SJCRH30 (cell line): Measurements from ENCODE around the gene PAX7. TPM values are rescaled to one million over a fixed set of nuclear protein-coding genes. Genes with fewer than 3 reads are reported as not detected.
"Not testable (repeated sequence)": the region's sequence is repeated elsewhere in the genome, so short reads cannot be mapped to it uniquely, and the experiment has no call there.

Experiments
- DNase-seq, 2 experiments: peaks; one replicate each; pipeline ENCODE4 v3.0.0-alpha.2; 2015 to 2020
- H3K27ac ChIP-seq: fragments of 250-450 bp; sonication (Bioruptor Pico); 2 replicates; pipeline ENCODE4 v1.5.1; 2020; ENCODE audit warnings: mild to moderate bottlenecking, moderate library complexity
- H3K27me3 ChIP-seq: fragments of 250-450 bp; sonication (Bioruptor Pico); 2 replicates; pipeline ENCODE4 v1.5.1; 2020; ENCODE audit warnings: mild to moderate bottlenecking, moderate library complexity
- H3K36me3 ChIP-seq: fragments of 250-450 bp; sonication (Bioruptor Pico); 2 replicates; pipeline ENCODE4 v1.5.1; 2020; ENCODE audit warnings: mild to moderate bottlenecking, moderate library complexity
- H3K4me1 ChIP-seq: fragments of 250-450 bp; sonication (Bioruptor Pico); 2 replicates; pipeline ENCODE4 v1.5.1; 2020; ENCODE audit warnings: mild to moderate bottlenecking, moderate library complexity
- H3K4me3 ChIP-seq: fragments of 250-450 bp; sonication (Bioruptor Pico); 2 replicates; pipeline ENCODE4 v1.5.1; 2020; ENCODE audit warnings: mild to moderate bottlenecking, moderate library complexity
- H3K9me3 ChIP-seq: fragments of 250-450 bp; sonication (Bioruptor Pico); replicated peaks from 2 replicates; pipeline ENCODE4 v1.5.1; 2020; ENCODE audit warnings: mild to moderate bottlenecking, moderate library complexity
- total RNA-seq: library from RNA; depleted of rRNA; stranded (reverse); fragments of >200 nt; shearing (Covaris generic); gene quantifications from 2 replicates; pipeline ENCODE4 v1.2.3, GENCODE V29; 2014

PAX7 gene
- total RNA-seq, 1 experiment from 2014 or later: 0.16 TPM

DNA sequence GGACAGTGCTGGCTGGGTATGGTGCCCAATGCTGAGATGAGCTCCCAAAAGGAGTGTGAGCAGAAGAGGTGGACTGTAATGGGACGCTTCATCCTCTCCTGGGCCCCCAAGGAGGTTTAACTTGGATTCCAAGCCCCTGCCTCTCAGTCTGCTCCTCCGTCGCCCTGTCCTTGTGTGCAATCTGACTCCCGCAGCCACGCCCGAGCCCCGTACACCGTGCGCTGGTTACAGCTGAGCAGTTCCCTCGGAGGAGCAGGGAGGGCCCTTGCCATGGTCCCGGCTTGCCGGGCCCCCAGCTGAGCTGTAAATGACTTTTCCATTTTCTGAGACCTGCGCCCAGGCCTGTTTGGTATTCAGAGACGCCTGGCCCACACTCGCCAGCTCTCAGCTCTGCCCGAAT lies 53.7 kb downstream of the PAX7 start:
- Histone ChIP-seq H3K27me3 (peaks cover 2% of the 10 kb centered on the region; the same call in 1 of the 2 replicates), H3K4me1 (no peaks in the 10 kb centered on the region), H3K4me3 (no peak overlapping the region), H3K9me3 (no peaks in the 10 kb centered on the region), H3K27ac (no peak overlapping the region), H3K36me3 (no peaks in the 10 kb centered on the region)
- peak; percentile 19 to 47 for DNase-seq

- DNase-seq: no peak
- peaks cover 2% of the 10 kb centered on the region; the same call in 1 of the 2 replicates for H3K27me3 ChIP-seq
- H3K4me3 ChIP-seq: no peak overlapping the region
- no peaks in the 10 kb centered on the region for H3K4me1 ChIP-seq
- no peak overlapping the region for H3K27ac ChIP-seq
- H3K9me3 ChIP-seq: no peaks in the 10 kb centered on the region
- no peaks in the 10 kb centered on the region for H3K36me3 ChIP-seq
These were observed 55.9 kb downstream of the PAX7 start for GRCh38 chr1:18686540-18686939.

GRCh38 chr1:18687273-18687672 lies 56.6 kb downstream of the PAX7 start:
- no peak for DNase-seq
- Histone ChIP-seq H3K9me3 (no peaks in the 10 kb centered on the region), H3K27ac (no peak overlapping the region), H3K36me3 (no peaks in the 10 kb centered on the region), H3K27me3 (peaks cover 2% of the 10 kb centered on the region; the same call in 1 of the 2 replicates), H3K4me3 (no peak overlapping the region), H3K4me1 (no peaks in the 10 kb centered on the region)

- H3K4me3 ChIP-seq: no peak overlapping the region
- DNase-seq: no peak
These were observed 61.0 kb downstream of the PAX7 start for GRCh38 chr1:18691648-18692047.

DNA sequence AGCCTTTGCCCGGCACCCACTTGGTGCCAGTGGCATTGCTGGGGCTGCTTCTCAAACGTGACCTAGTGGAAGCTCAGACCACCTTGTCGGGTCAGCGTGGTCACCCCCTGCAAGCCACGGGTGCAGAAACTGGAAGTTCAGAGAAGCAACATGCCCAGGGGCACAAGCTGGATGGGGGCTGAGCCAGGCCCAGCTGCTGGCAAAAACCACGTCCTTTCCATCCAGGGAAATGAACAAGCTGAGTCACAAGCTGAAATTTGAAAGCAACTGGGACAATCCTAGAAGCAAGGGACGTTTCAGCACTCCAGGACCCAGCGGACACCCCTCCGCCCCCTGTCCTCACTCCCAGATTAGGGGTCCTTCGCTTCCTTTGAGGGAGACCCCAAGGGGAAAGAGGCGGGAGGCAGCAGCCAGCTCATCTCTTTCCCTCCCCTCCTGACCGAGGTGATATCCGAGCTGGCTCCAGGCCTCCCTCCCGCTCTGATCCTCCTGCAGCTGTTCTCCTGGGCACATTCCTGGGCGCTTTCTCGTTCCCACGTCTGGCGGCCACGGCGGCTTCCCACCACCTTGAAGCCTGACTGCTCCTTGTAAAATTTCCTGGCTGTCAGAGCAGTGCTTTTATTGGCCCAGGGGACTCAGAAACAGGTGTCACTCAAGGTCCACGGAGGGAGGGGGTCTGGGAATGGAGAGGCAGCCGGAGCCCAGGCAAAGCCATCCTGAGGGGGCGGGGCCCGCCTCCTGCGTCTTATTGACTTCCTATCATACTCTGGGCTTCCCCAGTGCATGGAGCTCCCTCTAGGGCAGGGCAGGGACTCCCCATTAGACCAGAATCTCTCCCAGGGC lies 62.8 kb downstream of the PAX7 start:
- no peaks in the 10 kb centered on the region for H3K27me3 ChIP-seq
- peaks cover 13% of the 10 kb centered on the region for H3K4me1 ChIP-seq
- H3K4me3 ChIP-seq: peak overlapping the region; percentile 13; the same call in 1 of the 2 replicates
- no peaks in the 10 kb centered on the region for H3K9me3 ChIP-seq
- DNase-seq: peak; percentile 94 to 96
- no peaks in the 10 kb centered on the region for H3K36me3 ChIP-seq
- H3K27ac ChIP-seq: peak overlapping the region; percentile 85

More at GRCh38 chr1:18691648-18692047, 61.0 kb downstream of the PAX7 start:
- H3K4me1 ChIP-seq: peaks cover 13% of the 10 kb centered on the region
- no peaks in the 10 kb centered on the region; the same call in 1 of the 2 replicates for H3K27me3 ChIP-seq
- H3K9me3 ChIP-seq: no peaks in the 10 kb centered on the region
- no peaks in the 10 kb centered on the region for H3K36me3 ChIP-seq
- H3K27ac ChIP-seq: no peak overlapping the region

GRCh38 chr1:18694289-18694688 lies 63.6 kb downstream of the PAX7 start:
- not testable (repeated sequence) for H3K27me3 ChIP-seq, H3K36me3 ChIP-seq, H3K4me3 ChIP-seq, H3K9me3 ChIP-seq, DNase-seq
- Histone ChIP-seq H3K4me1 (peaks cover 13% of the 10 kb centered on the region), H3K27ac (peak overlapping the region; percentile 85; the same call in 1 of the 2 replicates)

DNA sequence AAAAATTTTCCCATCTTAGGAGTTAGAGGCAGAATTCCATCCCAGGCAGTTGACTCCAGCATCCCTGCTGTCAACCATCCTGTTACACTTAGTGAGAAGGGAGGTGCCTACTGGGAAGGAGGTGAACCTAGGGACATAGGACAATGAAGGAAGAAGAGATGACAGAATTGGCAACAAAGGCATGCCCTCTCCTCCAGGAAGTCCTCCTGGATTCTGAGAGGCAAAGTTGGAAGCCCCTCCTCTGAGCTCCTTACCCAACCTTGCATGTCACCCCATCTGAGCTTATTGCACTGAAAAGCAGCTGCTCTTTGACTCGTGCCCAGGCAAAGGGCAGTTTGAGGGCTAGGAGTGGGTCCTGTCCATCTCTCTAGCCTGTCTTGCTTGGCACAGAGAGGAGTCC lies 66.9 kb downstream of the PAX7 start:
- H3K27me3 ChIP-seq: no peaks in the 10 kb centered on the region
- no peaks in the 10 kb centered on the region for H3K9me3 ChIP-seq
- no peak overlapping the region for H3K4me3 ChIP-seq
- no peak for DNase-seq
- H3K4me1 ChIP-seq: peaks cover 13% of the 10 kb centered on the region
- H3K36me3 ChIP-seq: no peaks in the 10 kb centered on the region
- H3K27ac ChIP-seq: no peak overlapping the region

DNA sequence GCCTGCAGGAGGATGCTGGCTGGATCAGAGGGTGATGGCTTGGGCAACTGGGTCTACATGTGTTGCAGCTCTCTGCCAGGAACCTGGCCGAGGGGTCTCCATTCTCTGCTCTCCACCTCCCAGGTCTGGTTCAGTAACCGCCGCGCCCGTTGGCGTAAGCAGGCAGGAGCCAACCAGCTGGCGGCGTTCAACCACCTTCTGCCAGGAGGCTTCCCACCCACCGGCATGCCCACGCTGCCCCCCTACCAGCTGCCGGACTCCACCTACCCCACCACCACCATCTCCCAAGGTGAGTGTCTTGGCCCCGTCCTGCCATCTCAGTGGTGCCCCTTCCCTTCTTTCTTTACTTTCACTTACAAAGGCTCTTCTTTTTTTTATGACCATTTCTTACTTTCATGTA lies 69.9 kb downstream of the PAX7 start:
- no peaks in the 10 kb centered on the region for H3K27me3 ChIP-seq

DNA sequence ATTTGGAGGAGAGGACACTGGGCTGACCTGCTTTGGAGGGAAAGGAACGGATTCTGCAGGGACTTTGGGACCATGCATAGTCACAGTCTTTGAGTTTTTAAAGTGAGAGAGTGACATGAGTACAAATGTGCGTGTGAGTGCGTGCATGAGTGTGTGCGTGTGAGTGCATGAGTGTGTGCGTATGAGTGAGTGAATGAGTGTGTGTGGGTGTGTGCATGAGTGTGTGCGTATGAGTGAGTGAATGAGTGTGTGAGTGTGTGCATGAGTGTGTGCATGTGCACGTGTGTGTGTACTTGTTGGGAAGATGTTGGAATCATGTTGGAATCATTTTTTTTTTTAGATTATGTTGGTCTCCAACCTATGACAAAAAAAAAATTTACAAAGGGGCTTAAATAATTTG lies 70.5 kb downstream of the PAX7 start:
- DNase-seq: no peak
- H3K27me3 ChIP-seq: no peaks in the 10 kb centered on the region
- peaks cover 12% of the 10 kb centered on the region for H3K4me1 ChIP-seq
- no peaks in the 10 kb centered on the region for H3K36me3 ChIP-seq
- H3K27ac ChIP-seq: no peak overlapping the region
- no peak overlapping the region for H3K4me3 ChIP-seq
- H3K9me3 ChIP-seq: no peaks in the 10 kb centered on the region

More for the DNA sequence above, 69.9 kb downstream of the PAX7 start:
- H3K4me1 ChIP-seq: peaks cover 5% of the 10 kb centered on the region
- no peak overlapping the region for H3K4me3 ChIP-seq
- H3K36me3 ChIP-seq: no peaks in the 10 kb centered on the region
- H3K27ac ChIP-seq: no peak overlapping the region
- no peak for DNase-seq
- H3K9me3 ChIP-seq: no peaks in the 10 kb centered on the region

DNA sequence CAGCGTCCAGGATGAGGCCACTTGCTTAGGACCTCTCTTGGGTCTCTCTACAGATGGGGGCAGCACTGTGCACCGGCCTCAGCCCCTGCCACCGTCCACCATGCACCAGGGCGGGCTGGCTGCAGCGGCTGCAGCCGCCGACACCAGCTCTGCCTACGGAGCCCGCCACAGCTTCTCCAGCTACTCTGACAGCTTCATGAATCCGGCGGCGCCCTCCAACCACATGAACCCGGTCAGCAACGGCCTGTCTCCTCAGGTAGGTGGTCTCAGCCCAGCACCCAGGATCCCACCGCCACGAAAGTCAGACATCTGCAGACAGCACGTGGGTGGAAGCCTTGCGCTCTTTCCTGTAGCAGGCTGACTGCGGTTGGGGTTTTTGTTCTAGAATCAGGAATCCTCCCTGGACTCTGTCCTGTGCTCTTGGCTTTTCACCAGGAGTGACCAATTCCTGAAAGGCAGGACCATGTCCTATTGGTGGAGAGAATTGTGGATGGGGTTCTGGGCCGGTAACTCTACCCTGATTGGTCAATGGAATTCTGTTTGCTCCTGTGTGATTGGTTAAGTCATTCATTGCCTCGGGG lies 72.5 kb downstream of the PAX7 start:
- H3K36me3 ChIP-seq: no peaks in the 10 kb centered on the region
- H3K27ac ChIP-seq: no peak overlapping the region
- H3K27me3 ChIP-seq: no peaks in the 10 kb centered on the region
- peaks cover 12% of the 10 kb centered on the region for H3K4me1 ChIP-seq
- no peak overlapping the region for H3K4me3 ChIP-seq
- no peaks in the 10 kb centered on the region for H3K9me3 ChIP-seq
- DNase-seq: peak in 1 of 2 experiments; percentile 58

GRCh38 chr1:18705811-18706210 lies 75.2 kb downstream of the PAX7 start:
- H3K4me3 ChIP-seq: no peak overlapping the region
- no peaks in the 10 kb centered on the region for H3K9me3 ChIP-seq
- H3K27me3 ChIP-seq: no peaks in the 10 kb centered on the region
- no peaks in the 10 kb centered on the region for H3K36me3 ChIP-seq
- H3K27ac ChIP-seq: no peak overlapping the region
- peaks cover 12% of the 10 kb centered on the region for H3K4me1 ChIP-seq
- peak; percentile 63 to 70 for DNase-seq

DNA sequence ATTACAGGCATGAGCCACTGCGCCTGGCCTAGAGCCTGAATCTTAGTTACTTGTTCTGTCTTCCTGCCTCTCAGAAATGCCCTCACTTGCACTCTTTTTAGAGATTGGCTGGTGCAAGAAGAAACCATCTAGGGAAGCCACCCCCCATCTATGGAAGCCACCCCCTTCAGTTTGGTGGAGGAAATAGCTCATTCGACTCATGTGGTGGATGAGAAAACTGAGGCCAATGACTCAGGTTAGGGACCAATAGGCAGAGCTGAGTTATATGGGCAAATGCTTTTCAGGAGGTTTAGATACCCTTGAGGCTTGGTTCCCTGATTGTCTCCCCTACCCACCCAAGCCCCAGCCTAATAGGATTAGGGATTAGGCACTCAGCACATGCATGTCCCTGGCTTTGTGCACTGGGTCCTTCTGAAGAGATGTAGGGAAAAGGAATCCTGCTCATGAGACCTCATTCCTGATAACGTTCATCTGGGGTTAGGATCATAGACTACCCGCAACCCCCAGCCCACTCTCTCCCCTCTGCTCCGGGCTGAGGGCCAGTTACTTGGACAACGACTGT lies 77.1 kb downstream of the PAX7 start:
- no peaks in the 10 kb centered on the region for H3K9me3 ChIP-seq
- DNase-seq: no peak
- H3K27ac ChIP-seq: no peak overlapping the region
- no peak overlapping the region for H3K4me3 ChIP-seq
- H3K4me1 ChIP-seq: peaks cover 30% of the 10 kb centered on the region
- H3K36me3 ChIP-seq: no peaks in the 10 kb centered on the region
- H3K27me3 ChIP-seq: no peaks in the 10 kb centered on the region

DNA sequence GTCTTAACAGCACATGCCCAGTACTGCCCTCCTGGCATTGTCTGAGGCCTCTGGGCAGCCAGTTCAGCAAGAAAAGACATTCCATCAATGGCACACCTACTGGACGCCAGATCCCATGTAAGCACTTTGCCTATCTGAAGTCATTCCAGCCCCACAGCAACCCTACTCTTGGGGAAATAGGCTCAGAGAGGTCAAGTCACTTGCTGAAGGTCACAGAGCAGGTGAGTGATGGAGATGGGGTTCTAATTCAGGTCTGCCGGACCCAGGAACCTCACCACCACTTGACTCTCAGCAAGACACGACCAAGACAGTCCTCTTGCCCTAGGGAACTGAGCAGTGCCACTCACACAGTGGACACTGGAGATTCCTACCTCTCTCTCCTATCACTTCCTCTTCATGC lies 79.4 kb downstream of the PAX7 start:
- Histone ChIP-seq H3K4me3 (no peak overlapping the region), H3K9me3 (no peaks in the 10 kb centered on the region), H3K4me1 (peaks cover 30% of the 10 kb centered on the region), H3K27me3 (no peaks in the 10 kb centered on the region), H3K36me3 (no peaks in the 10 kb centered on the region), H3K27ac (no peak overlapping the region)
- DNase-seq: no peak

DNA sequence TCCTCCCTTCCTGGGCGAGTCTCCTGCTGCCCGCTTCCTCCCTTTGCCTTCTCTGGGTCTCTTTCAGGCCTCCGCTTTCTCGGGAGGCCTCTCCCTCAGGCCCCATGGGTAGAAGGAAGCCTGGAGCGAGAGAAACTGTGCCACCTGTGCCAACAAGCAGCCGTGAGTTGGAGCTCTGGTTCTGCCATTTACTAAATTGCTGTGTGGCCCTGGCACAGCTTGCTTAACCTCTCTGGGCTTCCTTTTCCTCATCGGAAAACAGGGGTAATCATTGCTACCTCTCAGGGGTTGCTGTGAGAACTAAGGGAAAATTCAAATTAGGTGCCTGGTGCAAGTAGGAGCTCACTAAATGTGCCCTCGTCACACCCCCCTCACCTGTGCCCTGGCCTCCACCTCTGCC lies 80.4 kb downstream of the PAX7 start:
- Histone ChIP-seq H3K4me3 (no peak overlapping the region), H3K36me3 (no peaks in the 10 kb centered on the region), H3K27me3 (no peaks in the 10 kb centered on the region), H3K9me3 (no peaks in the 10 kb centered on the region), H3K27ac (no peak overlapping the region), H3K4me1 (peaks cover 20% of the 10 kb centered on the region)
- DNase-seq: no peak

- Histone ChIP-seq H3K4me1 (peaks cover 18% of the 10 kb centered on the region), H3K27ac (peak overlapping the region; percentile 72), H3K27me3 (no peaks in the 10 kb centered on the region), H3K36me3 (no peaks in the 10 kb centered on the region), H3K9me3 (no peaks in the 10 kb centered on the region), H3K4me3 (peak overlapping the region; percentile 5; the same call in 1 of the 2 replicates)
- DNase-seq: peak; percentile 75 to 82
These were observed 81.0 kb downstream of the PAX7 start for GRCh38 chr1:18711536-18712251.
